Ovary (tissue), 9 donors: ENCODE measurements around the gene SCAF4. TPM values are rescaled to one million over a fixed set of nuclear protein-coding genes. Genes with fewer than 3 reads are reported as not detected.
"Not testable (repeated sequence)": the region's sequence is repeated elsewhere in the genome, so short reads cannot be mapped to it uniquely, and the experiment has no call there.

Experiments
- DNase-seq, 5 donors: peaks; one replicate each; pipeline ENCODE4 v3.0.0-alpha.2; 2019 to 2020
- H3K27ac ChIP-seq, 2 donors: fragments of 200-600 bp; one replicate each; pipeline versions ENCODE4 v1.5.1 to v1.8.0; 2019 to 2022
- H3K27me3 ChIP-seq: fragments of 200-600 bp; one replicate; pipeline ENCODE4 v1.8.0; 2022
- H3K36me3 ChIP-seq: fragments of 200-600 bp; sonication (generic); one replicate; pipeline ENCODE4 v1.5.1; 2019
- H3K4me1 ChIP-seq: one replicate; pipeline ENCODE4 v1.8.1; 2013; ENCODE audit warnings: mild to moderate bottlenecking, moderate library complexity; ENCODE audit not compliant: insufficient read depth
- H3K4me3 ChIP-seq: fragments of 200-600 bp; sonication (generic); one replicate; pipeline ENCODE4 v1.5.1; 2017
- H3K9me3 ChIP-seq, 2 donors: fragments of 200-600 bp in 1 of 2; sonication (generic) in 1 of 2; one replicate each; pipeline versions ENCODE4 v1.5.1 to v1.8.1; 2013 to 2019; ENCODE audit warnings: mild to moderate bottlenecking in 1 of 2, moderate library complexity in 1 of 2
- EP300 ChIP-seq: sonication (generic); formaldehyde crosslinking; IDR thresholded peaks from one replicate; pipeline ENCODE4 v1.6.1; 2017; ENCODE audit warnings: antibody characterized with exemption
- POLR2A ChIP-seq: fragments of 450-650 bp; IDR thresholded peaks from one replicate; pipeline ENCODE4 v1.6.1; 2017; ENCODE audit warnings: antibody characterized with exemption, mild to moderate bottlenecking, moderate library complexity
- WGBS, 3 donors: extraction: QIAGEN DNeasy Blood & Tissue Kit in 1 of 3; methylation state at CpG; one replicate each; pipeline versions ENCODE4 v1.1.5 to v1.1.7; 2013 to 2017; 5-methylcytosine and 5-hydroxymethylcytosine counted together
- intact Hi-C, 4 donors: fragments of 100-400 bp; cut with DNase I; formaldehyde crosslinking; loops; one replicate each; pipeline versions ENCODE4 v1.11.0 to v1.15.1; 2022 to 2023
- polyA plus RNA-seq, 2 donors: library from polyadenylated mRNA; stranded (reverse); fragments of 200-250 nt in 1 of 2; fragments of 350-450 nt in 1 of 2; fragmentation: Illumina TruSeq in 1 of 2; extraction: RNeasy Lipid Tissue Mini Kit (QIAGEN cat#74804) in 1 of 2; gene quantifications; one replicate each; pipeline ENCODE4 v1.2.3, GENCODE V29; 2013 to 2014
- total RNA-seq, 7 donors: library from RNA; depleted of rRNA in 2 of 7; stranded (reverse); fragments of >200 nt in 2 of 7; fragmentation: NEBNext Ultra II Directional in 3 of 7; extraction: Animal tissue kit (Norgen Biotek cat#: 25700) in 3 of 7; gene quantifications; one replicate each; pipeline versions ENCODE4 v1.1.0 to v1.2.4, GENCODE V29; 2016 to 2023
- TF ChIP-seq, protein P1 (sequence below), 3 donors: fragments of 450-650 bp in 2 of 3; fragments of 200-600 bp in 1 of 3; IDR thresholded peaks; one replicate each; pipeline versions ENCODE4 v1.5.1 to v1.8.0; 2016 to 2022; ENCODE audit warnings: antibody characterized with exemption in 3 of 3, mild to moderate bottlenecking in 1 of 3
- donor health status: DM: no; HTN: no; CAD: no; lungs with moderate emphysema.
- donor health status: DM: no; HTN: no; CAD: no.
- donor health status: Bipolar disorder and iron deficiency.
- donor health status: DM: yes; HTN: yes; CAD: no.
- donor health status: DM: no; HTN: no; CAD: no.
- donor health status: DM: yes; HTN: yes; CAD: no.

Gene SCAF4
- total and polyA plus RNA-seq, 9 donors = 12.2 to 41.7 (median 28.4) TPM

DNA sequence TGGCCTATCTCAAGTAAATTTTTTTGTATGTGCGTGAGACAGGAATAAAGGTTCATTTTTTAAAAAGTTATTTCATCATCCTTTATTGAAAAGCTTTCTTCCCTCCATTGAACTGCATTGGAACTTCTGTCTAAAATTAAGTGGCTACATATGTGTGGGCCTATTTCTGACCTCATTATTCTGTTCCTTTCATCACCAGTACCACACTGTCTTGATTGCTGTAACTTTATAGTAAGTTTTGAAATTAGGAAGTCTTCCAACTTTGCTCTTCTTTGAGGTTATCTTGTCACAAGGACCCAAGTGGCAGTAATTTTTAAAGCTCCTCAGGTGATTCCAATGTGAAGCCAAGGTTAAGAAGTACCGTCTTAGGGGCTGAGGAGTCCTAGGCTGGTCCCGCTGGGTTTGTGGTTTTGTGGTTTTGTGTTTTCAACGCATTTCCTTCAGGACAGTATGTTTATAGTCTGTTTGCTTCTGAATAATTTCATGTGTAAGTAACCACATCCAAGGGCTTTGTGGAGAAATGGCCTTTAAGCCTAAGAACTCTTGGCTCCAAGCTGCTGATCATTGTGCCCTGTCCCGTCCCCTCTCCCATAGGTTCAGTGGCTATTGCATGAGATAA is 12.4 kb upstream of the SCAF4 start:
- Histone ChIP-seq H3K4me1 (no peaks in the 10 kb centered on the region), H3K9me3 (no peaks in the 10 kb centered on the region), H3K27me3 (no peaks in the 10 kb centered on the region), H3K36me3 (no peaks in the 10 kb centered on the region), H3K27ac (no peak overlapping the region), H3K4me3 (no peak overlapping the region)
- intact Hi-C loops = no loop called here
- WGBS, 3 donors = 87 to 89% (median 89%) methylated on average over 5 of the region's 5 CpGs
- DNase-seq = no peak
- TF ChIP-seq, protein P1, sequence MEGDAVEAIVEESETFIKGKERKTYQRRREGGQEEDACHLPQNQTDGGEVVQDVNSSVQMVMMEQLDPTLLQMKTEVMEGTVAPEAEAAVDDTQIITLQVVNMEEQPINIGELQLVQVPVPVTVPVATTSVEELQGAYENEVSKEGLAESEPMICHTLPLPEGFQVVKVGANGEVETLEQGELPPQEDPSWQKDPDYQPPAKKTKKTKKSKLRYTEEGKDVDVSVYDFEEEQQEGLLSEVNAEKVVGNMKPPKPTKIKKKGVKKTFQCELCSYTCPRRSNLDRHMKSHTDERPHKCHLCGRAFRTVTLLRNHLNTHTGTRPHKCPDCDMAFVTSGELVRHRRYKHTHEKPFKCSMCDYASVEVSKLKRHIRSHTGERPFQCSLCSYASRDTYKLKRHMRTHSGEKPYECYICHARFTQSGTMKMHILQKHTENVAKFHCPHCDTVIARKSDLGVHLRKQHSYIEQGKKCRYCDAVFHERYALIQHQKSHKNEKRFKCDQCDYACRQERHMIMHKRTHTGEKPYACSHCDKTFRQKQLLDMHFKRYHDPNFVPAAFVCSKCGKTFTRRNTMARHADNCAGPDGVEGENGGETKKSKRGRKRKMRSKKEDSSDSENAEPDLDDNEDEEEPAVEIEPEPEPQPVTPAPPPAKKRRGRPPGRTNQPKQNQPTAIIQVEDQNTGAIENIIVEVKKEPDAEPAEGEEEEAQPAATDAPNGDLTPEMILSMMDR (IDR thresholded peaks at IDR 0.05) = no peak
- TF ChIP-seq EP300 (no peak), POLR2A (no peak)

DNA sequence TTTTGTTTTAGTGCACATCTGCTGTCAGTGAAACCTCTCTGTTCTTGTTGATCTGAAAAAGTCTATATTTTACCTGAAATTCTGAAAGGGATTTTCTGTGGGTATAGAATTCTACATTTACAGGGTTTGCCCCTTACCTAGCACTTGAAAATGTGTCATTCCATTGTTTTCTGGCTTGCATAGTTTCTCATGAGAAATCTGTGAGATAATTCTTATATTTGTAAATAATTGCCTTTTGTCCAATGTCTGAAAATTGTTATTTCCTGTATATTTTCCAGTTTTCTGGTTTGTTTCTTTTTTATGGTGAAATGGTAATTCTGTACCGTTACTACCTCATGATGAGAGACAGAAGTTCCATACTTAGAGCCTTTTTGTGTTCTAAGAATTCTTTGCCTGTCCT is 11.8 kb upstream of the SCAF4 start:
- Histone ChIP-seq H3K9me3 (no peaks in the 10 kb centered on the region), H3K36me3 (no peaks in the 10 kb centered on the region), H3K4me1 (no peaks in the 10 kb centered on the region), H3K27me3 (no peaks in the 10 kb centered on the region), H3K4me3 (no peak overlapping the region), H3K27ac (no peak overlapping the region)
- DNase-seq = no peak
- 91 to 98% (median 95%) methylated on average over 1 of the region's 1 CpG for WGBS, 3 donors
- TF ChIP-seq, protein P1 (IDR thresholded peaks at IDR 0.05) = no peak
- TF ChIP-seq POLR2A (no peak), EP300 (no peak)
- intact Hi-C loops = no loop called here

DNA sequence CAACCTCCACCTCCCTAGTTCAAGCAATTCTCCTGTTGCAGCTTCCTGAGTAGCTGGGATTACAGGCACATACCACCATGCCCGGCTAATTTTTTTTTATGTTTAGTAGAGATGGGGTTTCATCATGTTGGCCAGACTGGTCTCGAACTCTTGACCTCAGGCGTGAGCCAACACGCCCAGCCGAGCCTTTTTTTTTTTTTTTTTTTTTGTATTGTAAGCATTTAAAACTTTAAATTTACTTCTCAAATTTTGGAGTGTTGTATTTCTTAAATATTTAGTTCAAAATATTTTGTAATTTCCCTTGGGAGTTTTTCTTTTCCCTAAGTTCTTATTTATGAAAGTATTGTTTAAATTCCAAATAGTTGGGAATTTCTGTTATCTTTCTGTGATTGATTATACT is 9.2 kb upstream of the SCAF4 start:
- Histone ChIP-seq H3K9me3 (no peaks in the 10 kb centered on the region), H3K27ac (no peak overlapping the region), H3K4me1 (no peaks in the 10 kb centered on the region), H3K4me3 (no peak overlapping the region), H3K36me3 (no peaks in the 10 kb centered on the region), H3K27me3 (no peaks in the 10 kb centered on the region)
- TF ChIP-seq, protein P1 (IDR thresholded peaks at IDR 0.05) = no peak
- no peak for TF ChIP-seq POLR2A
- TF ChIP-seq EP300 = no peak
- WGBS, 3 donors = 70 to 85% (median 74%) methylated on average over 5 of the region's 5 CpGs
- no peak for DNase-seq
- intact Hi-C loops = no loop called here

DNA sequence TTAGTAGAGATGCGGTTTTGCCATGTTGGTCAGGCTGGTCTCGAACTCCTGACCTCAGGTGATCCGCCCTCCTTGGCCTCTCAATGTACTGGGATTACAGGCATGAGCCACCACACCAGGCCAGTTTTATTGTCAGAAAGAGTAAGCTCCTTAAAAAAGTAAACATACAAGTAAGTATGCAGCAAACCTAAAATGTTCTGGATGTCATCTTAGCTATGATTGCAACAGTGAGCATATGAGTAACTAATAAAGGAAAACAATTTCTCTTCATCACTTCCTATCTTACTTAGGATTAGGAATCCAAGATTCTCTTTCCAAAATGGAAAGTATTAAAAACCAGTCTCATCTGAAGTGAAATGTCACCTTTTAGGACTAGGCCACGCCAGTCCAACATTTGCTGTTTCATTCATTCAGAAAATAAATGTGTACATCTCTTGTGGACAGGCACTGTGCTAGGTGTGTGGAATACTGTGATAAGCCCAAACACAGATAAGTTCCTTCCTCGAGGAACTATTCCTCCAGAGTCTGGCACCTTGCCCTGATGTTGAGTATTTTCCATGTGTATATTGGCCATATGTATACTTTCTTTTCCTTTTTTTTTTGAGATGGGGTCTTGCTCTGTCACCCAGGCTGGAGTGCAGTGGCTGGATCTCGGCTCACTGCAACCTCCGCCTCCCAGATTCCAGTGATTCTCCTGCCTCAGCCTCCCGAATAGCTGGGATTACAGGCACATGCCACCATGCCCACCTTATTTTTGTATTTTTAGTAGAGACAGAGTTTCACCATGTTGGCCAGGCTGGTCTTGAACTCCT is 5.9 kb upstream of the SCAF4 start:
- not testable (repeated sequence) for H3K4me3 ChIP-seq, H3K4me1 ChIP-seq, H3K27me3 ChIP-seq, DNase-seq, H3K36me3 ChIP-seq, H3K27ac ChIP-seq, H3K9me3 ChIP-seq
- intact Hi-C loops = loop anchor here in 1 of 4 donors (10.0 kb wide), 1 partner anchor 73 kb away; no protein-coding TSS in a partner anchor
- 85 to 88% (median 86%) methylated on average over 8 of the region's 8 CpGs for WGBS, 3 donors

DNA sequence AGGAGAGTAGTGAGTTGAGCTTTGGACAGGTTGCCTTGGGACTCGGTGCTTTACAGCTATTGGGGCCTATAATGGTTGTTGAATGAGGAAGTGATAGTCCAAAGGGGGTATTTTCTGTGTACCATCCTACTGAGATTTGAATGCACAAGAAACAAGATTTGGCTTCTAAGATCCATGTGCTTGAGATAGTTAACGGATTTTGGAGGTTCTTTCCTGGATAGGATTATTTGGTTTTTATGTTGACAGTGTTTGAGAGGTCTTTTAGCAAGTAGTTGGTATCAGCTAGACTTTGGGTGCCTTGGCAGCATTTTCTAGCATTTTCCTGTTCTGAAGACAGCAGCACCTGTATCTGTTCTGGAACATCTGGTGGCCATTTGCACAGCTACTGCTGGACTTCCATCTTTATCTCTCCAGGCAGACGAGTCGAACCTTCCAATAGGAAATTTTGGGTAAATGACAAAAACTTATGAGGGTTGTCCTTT is 3.6 kb upstream of the SCAF4 start:
- intact Hi-C loops = loop anchor here in 1 of 4 donors (10.0 kb wide), 1 partner anchor 71 kb away; no protein-coding TSS in a partner anchor
- DNase-seq = no peak
- 76 to 85% (median 79%) methylated on average over 4 of the region's 4 CpGs for WGBS, 3 donors

More for the DNA sequence above, 3.6 kb upstream of the SCAF4 start:
- Histone ChIP-seq H3K9me3 (no peaks in the 10 kb centered on the region), H3K36me3 (no peaks in the 10 kb centered on the region), H3K4me3 (no peak overlapping the region), H3K27ac (no peak overlapping the region), H3K4me1 (peaks cover 4% of the 10 kb centered on the region), H3K27me3 (no peaks in the 10 kb centered on the region)
- TF ChIP-seq POLR2A = no peak
